Stimulated activated CD4-positive, alpha-beta T cell treated with anti-CD3 and anti-CD28 coated beads, TNF-alpha, amount 100 ng/mL, for 48 hours (primary cell): ENCODE results near the gene METTL23.
"Not testable (repeated sequence)": the region's sequence is repeated elsewhere in the genome, so short reads cannot be mapped to it uniquely, and the experiment has no call there.

Experiments
- DNase-seq, 3 donors: peaks; one replicate each; pipeline ENCODE4 v3.0.0-alpha.2; 2020; ENCODE audit warnings: low read depth in 3 of 3

The METTL23 gene

GRCh38 chr17:76695059-76695831 lies 31.4 kb upstream of the METTL23 start:
- no peak for DNase-seq

- DNase-seq, result no peak
These were observed 29.6 kb upstream of the METTL23 start for GRCh38 chr17:76696763-76697701.

GRCh38 chr17:76697702-76698465 lies 28.8 kb upstream of the METTL23 start:
- no peak for DNase-seq

- DNase-seq, result not testable (repeated sequence)
These were observed 28.1 kb upstream of the METTL23 start for GRCh38 chr17:76698466-76698977.

GRCh38 chr17:76700270-76700616 lies 26.4 kb upstream of the METTL23 start:
- no peak for DNase-seq

GRCh38 chr17:76700617-76701470 lies 25.8 kb upstream of the METTL23 start:
- DNase-seq, result no peak

GRCh38 chr17:76701471-76701967 lies 25.1 kb upstream of the METTL23 start:
- DNase-seq, result no peak

- no peak for DNase-seq
These were observed 24.6 kb upstream of the METTL23 start for GRCh38 chr17:76702076-76702475.

- no peak for DNase-seq
These were observed 23.6 kb upstream of the METTL23 start for GRCh38 chr17:76702941-76703637.

GRCh38 chr17:76704805-76705204 lies 21.8 kb upstream of the METTL23 start:
- no peak for DNase-seq

GRCh38 chr17:76706817-76707216 lies 19.8 kb upstream of the METTL23 start:
- DNase-seq, result no peak

- no peak for DNase-seq
These were observed 18.4 kb upstream of the METTL23 start for GRCh38 chr17:76707985-76708807.

- no peak for DNase-seq
These were observed 17.3 kb upstream of the METTL23 start for GRCh38 chr17:76709077-76709950.

GRCh38 chr17:76709951-76710862 lies 16.4 kb upstream of the METTL23 start:
- DNase-seq, result not testable (repeated sequence)

- DNase-seq, result peak in 1 of 3 donors; percentile 53
These were observed 15.6 kb upstream of the METTL23 start, which contains the start of gene MXRA7 for GRCh38 chr17:76710863-76711611. TSS of gene MXRA7 (minus strand) at chr17:76710965. CDS start at chr17:76710946, 19 bp downstream.

GRCh38 chr17:76712321-76712720 lies 14.3 kb upstream of the METTL23 start:
- DNase-seq, result not testable (repeated sequence)
